ENCODE data around the gene FAM228A.
A peak's percentile ranks its signal among the peaks of the same experiment; 100 is the strongest.

Gene FAM228A

DNA sequence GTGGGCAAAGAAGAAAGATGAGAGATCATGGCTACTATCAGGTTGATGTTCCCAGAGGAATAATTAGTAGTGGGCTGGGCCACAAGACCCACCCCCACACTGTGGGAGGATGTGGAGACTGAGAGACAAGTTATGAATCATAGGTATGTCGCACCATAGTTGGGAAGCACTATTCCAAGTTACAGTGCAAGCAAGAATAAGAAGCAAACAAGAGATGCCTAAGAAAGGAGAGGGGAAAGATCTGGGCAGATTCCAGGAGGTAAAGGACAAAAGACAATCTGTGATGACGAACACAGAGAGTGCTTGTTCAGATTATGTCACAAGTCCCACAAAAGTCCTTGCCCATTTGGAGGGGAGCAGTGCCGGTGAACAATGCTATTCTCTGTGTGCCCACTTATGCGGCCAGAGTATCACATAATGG is 56.6 kb downstream of the FAM228A start:
- no peak for DNase-seq

GRCh38 chr2:24233321-24233720 is 58.5 kb downstream of the FAM228A start:
- DNase-seq, result no peak

DNA sequence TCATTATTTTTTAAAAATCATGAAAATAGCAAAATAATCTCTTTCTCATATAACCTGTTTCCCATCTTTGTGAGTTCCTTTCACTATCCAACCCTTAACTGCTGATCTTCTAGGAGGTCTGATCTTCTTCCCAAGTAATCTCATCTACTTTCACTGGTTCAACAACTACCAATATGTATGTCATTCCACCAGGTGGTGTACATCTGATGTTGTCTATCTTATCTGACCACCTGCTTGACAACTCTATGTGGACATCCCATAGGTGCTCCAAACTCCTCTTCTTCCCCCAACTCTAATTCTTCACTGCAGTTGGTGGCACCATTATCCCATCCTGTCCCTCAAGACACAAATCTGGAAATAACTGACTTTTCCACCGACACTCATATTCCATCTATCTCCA is 62.5 kb downstream of the FAM228A start:
- no peak for DNase-seq

DNA sequence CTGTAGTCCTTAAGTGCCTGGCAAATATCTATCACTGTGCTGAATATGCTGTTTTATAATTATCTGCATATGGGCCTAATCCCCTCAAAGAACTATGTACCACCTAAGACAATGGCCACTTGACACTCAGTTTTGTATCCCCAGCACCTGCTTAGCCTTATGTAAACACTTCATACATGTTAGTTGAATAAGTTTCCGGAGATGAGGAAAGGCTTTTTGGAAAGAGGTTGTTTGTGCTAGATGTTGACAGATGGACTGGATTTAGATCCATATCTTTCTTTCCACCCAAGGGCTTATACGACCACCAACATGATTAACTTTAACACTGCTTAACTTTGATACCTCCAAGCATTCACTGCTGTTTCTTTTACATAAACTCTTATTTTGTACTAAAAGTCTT is 63.3 kb downstream of the FAM228A start:
- peak; percentile 50 for DNase-seq

DNA sequence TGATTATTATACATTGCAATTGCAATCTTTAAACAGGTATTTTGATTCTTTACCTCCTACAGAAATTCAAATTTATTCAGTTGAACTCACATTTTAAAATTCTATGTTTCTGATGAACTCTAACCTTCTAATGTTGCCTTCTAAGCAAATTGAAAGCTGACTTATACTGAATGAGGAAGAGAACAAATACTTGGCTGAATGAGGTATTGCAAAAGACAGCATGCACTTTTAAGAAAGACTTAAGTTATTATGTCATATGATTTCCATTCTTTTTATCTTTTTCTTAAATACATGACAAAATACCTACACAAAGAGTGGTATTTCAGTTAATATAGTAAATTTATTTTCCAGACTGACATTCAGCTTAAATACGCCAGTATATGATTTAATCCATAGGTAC is 64.7 kb downstream of the FAM228A start:
- no peak for DNase-seq

All from NCI-H187 treated with DMSO at 0.1 percent for 48 hours (cell line).